ENCODE measurements around the gene EGFL6.

GRCh38 chrX:13673016-13673415, 103.6 kb downstream of the EGFL6 start:
- TF ChIP-seq CTCF (IDR thresholded peaks at IDR 0.05) = no peak
- no peak for TF ChIP-seq POLR2A (IDR thresholded peaks at IDR 0.05)

Data from body of pancreas (tissue), 4 donors.